Mammary epithelial cell (primary cell): ENCODE measurements around the gene NOA1.

Experiments used
- EZH2 ChIP-seq: IDR thresholded peaks from 2 replicates; pipeline ENCODE4 v1.6.1; 2012; ENCODE audit warnings: low read length, inconsistent platforms, borderline replicate concordance
- TF ChIP-seq, protein P1 (sequence below), 2 donors: IDR thresholded peaks in 1 of 2; conservative IDR thresholded peaks in 1 of 2; 2 replicates each; pipeline ENCODE4 v1.5.1; 2011 to 2012; ENCODE audit warnings: inconsistent platforms in 2 of 2, low read length in 2 of 2, mild to moderate bottlenecking in 2 of 2, control low read depth in 1 of 2, low read depth in 1 of 2; ENCODE audit not compliant: insufficient read depth in 1 of 2; ENCODE audit errors: extremely low read depth in 1 of 2

DNA sequence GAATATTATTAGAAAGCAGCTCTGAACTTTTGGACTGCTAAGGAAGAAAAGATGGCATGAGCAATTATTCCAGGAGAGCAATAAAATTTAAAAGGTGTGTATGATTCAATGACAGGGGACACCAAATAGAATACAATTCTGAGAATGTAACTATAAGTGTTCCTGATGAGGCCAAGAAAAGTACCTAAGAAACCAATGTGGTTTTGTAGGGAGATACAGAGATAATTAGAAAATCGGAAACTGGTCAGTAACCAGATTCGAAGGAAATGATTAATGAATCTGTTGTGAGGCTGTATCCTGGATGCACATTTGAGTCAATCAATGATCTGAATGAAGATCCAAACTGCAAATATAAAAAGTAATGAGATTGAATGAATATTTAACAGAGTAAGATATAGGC is 6.0 kb downstream of the NOA1 start:
- TF ChIP-seq, protein P1, sequence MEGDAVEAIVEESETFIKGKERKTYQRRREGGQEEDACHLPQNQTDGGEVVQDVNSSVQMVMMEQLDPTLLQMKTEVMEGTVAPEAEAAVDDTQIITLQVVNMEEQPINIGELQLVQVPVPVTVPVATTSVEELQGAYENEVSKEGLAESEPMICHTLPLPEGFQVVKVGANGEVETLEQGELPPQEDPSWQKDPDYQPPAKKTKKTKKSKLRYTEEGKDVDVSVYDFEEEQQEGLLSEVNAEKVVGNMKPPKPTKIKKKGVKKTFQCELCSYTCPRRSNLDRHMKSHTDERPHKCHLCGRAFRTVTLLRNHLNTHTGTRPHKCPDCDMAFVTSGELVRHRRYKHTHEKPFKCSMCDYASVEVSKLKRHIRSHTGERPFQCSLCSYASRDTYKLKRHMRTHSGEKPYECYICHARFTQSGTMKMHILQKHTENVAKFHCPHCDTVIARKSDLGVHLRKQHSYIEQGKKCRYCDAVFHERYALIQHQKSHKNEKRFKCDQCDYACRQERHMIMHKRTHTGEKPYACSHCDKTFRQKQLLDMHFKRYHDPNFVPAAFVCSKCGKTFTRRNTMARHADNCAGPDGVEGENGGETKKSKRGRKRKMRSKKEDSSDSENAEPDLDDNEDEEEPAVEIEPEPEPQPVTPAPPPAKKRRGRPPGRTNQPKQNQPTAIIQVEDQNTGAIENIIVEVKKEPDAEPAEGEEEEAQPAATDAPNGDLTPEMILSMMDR (conservative IDR thresholded peaks at IDR 0.05 in 1 of 2, IDR thresholded peaks at IDR 0.05 in 1 of 2; ENCODE audit: extremely low read depth in 1 of 2, insufficient read depth in 1 of 2, low read depth in 1 of 2, low read length in 2 of 2) = no peak
- TF ChIP-seq EZH2 = no peak
